DND-41 (cell line): ENCODE data around the gene MED31.

Source experiments
- ATAC-seq: fragments of 200-7000 bp; cut with Tn5 transposase; 3 replicates; pipeline ENCODE4 v1.9.1; 2021; ENCODE audit warnings: low read depth; ENCODE audit not compliant: insufficient read depth
- DNase-seq: peaks from one replicate; pipeline ENCODE4 v3.0.0-alpha.2; 2020
- H2AFZ ChIP-seq: 2 replicates; pipeline ENCODE4 v1.6.0; 2012; ENCODE audit warnings: low read depth, low read length
- H3K27ac ChIP-seq: 2 replicates; pipeline ENCODE4 v1.5.1; 2012; ENCODE audit warnings: low read length, inconsistent platforms
- H3K27me3 ChIP-seq: fragments of 200-600 bp; sonication (generic); 2 replicates; pipeline ENCODE4 v1.6.0; 2012; ENCODE audit warnings: low read length, mild to moderate bottlenecking, inconsistent platforms; ENCODE audit not compliant: insufficient read depth, poor library complexity
- H3K36me3 ChIP-seq: 2 replicates; pipeline ENCODE4 v1.5.1; 2012; ENCODE audit warnings: low read length, inconsistent platforms; ENCODE audit not compliant: insufficient read depth
- H3K4me1 ChIP-seq: 2 replicates; pipeline ENCODE4 v1.5.1; 2012; ENCODE audit warnings: mild to moderate bottlenecking, low read length; ENCODE audit not compliant: insufficient read depth
- H3K4me2 ChIP-seq: 2 replicates; pipeline ENCODE4 v1.6.0; 2012; ENCODE audit warnings: mild to moderate bottlenecking, moderate library complexity, low read length, inconsistent platforms; ENCODE audit not compliant: insufficient read depth
- H3K4me3 ChIP-seq, 2 experiments: fragments of 200-600 bp in 1 of 2; shearing (Covaris generic) in 1 of 2; 2 replicates each; pipeline ENCODE4 v1.5.1; 2012 to 2016; ENCODE audit warnings: inconsistent platforms in 2 of 2, low read length in 2 of 2, mild to moderate bottlenecking in 2 of 2, low read depth in 1 of 2, moderate library complexity in 1 of 2
- H3K79me2 ChIP-seq: 2 replicates; pipeline ENCODE4 v1.6.0; 2012; ENCODE audit warnings: low read length, inconsistent platforms; ENCODE audit not compliant: insufficient read depth
- H3K9ac ChIP-seq: 2 replicates; pipeline ENCODE4 v1.6.0; 2012; ENCODE audit warnings: low read depth, mild to moderate bottlenecking, inconsistent platforms, low read length, moderate library complexity
- H3K9me3 ChIP-seq: 2 replicates; pipeline ENCODE4 v1.5.1; 2012; ENCODE audit warnings: low read length, moderate library complexity, mild to moderate bottlenecking, inconsistent platforms; ENCODE audit not compliant: insufficient read depth, severe bottlenecking
- H4K20me1 ChIP-seq: 2 replicates; pipeline ENCODE4 v1.6.0; 2012; ENCODE audit warnings: low read length; ENCODE audit not compliant: insufficient read depth
- CTCF ChIP-seq: IDR thresholded peaks from 2 replicates; pipeline ENCODE4 v1.5.1; 2012; ENCODE audit warnings: borderline replicate concordance, low read length, moderate library complexity, mild to moderate bottlenecking; ENCODE audit not compliant: poor library complexity, severe bottlenecking; ENCODE audit errors: extremely low read depth
- EZH2 ChIP-seq: IDR thresholded peaks from 3 replicates; pipeline ENCODE4 v1.6.1; 2012; ENCODE audit warnings: borderline replicate concordance, low read depth, mild to moderate bottlenecking, moderate library complexity, low read length, inconsistent platforms; ENCODE audit not compliant: severe bottlenecking

MED31 gene

DNA sequence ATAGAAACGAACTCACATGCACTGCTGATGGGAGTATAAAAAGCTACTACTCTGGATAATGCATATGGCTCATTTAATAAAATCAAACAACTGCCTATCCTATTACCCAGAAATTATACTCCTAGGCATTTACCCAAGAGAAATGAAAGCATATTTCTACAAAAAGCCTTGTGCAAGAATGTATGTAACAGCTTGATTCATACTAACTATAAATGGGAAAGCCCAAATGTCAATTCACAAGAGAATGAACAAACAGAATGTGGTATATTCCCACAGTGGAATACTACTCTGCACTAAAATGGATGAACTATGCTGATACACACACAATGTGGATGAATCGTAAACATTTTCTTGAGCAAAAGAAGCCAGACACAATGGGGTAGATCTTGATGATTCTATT is 49.3 kb downstream of the MED31 start:
- DNase-seq, result no peak
- Histone ChIP-seq H3K79me2 (no peaks in the 10 kb centered on the region), H3K4me2 (no peak overlapping the region), H3K4me3 (no peak overlapping the region), H3K4me1 (no peaks in the 10 kb centered on the region), H2AFZ (no peak overlapping the region), H3K9ac (no peak overlapping the region), H3K36me3 (peaks cover 83% of the 10 kb centered on the region), H3K27ac (no peak overlapping the region), H3K27me3 (no peaks in the 10 kb centered on the region), H4K20me1 (peaks cover 3% of the 10 kb centered on the region; the same call in 1 of the 2 replicates), H3K9me3 (no peaks in the 10 kb centered on the region)
- ATAC-seq, result no peak
- TF ChIP-seq CTCF (no peak), EZH2 (no peak)

DNA sequence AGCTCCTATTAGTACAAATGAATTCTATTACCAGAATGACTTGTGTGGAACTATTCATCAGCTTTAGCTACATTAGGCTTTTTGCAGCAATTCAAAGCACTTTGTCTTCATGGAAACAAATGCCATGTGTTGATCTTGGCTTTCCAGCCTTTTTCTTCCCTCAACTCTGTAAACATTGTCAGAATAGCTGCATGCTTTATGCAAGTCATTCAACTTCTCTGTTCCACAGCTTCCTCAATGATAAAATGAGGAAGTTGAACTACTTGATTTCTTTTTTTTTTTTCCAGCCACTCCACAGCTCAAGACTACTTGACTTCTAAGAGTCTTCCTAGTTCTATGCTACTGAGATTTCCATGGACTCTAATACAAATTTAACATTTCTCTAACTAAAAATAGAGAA is 52.0 kb downstream of the MED31 start:
- Histone ChIP-seq H3K9me3 (no peaks in the 10 kb centered on the region), H3K79me2 (no peaks in the 10 kb centered on the region), H3K27me3 (no peaks in the 10 kb centered on the region), H4K20me1 (no peaks in the 10 kb centered on the region), H3K9ac (no peak overlapping the region), H3K27ac (no peak overlapping the region), H2AFZ (no peak overlapping the region), H3K4me2 (no peak overlapping the region), H3K36me3 (peaks cover 81% of the 10 kb centered on the region), H3K4me3 (no peak overlapping the region), H3K4me1 (no peaks in the 10 kb centered on the region)
- ATAC-seq (no peak), DNase-seq (no peak)
- no peak for TF ChIP-seq CTCF

GRCh38 chr17:6597727-6598126 is 53.7 kb downstream of the MED31 start:
- Histone ChIP-seq H3K4me2 (no peak overlapping the region), H4K20me1 (no peaks in the 10 kb centered on the region), H3K27ac (no peak overlapping the region), H3K4me1 (no peaks in the 10 kb centered on the region), H2AFZ (no peak overlapping the region), H3K36me3 (peaks cover 81% of the 10 kb centered on the region), H3K79me2 (no peaks in the 10 kb centered on the region), H3K9me3 (no peaks in the 10 kb centered on the region), H3K4me3 (no peak overlapping the region), H3K27me3 (no peaks in the 10 kb centered on the region), H3K9ac (no peak overlapping the region)
- TF ChIP-seq EZH2, result no peak
- no peak for TF ChIP-seq CTCF
- ATAC-seq, result no peak
- DNase-seq, result no peak

GRCh38 chr17:6596941-6597340 is 54.5 kb downstream of the MED31 start:
- H3K4me3 ChIP-seq, result no peak overlapping the region
- H3K4me1 ChIP-seq, result no peaks in the 10 kb centered on the region
- ATAC-seq, result no peak
- H3K79me2 ChIP-seq, result no peaks in the 10 kb centered on the region
- H3K4me2 ChIP-seq, result no peak overlapping the region
- no peak overlapping the region for H3K27ac ChIP-seq
- no peak for DNase-seq
- no peaks in the 10 kb centered on the region for H4K20me1 ChIP-seq
- no peaks in the 10 kb centered on the region for H3K9me3 ChIP-seq
- no peak overlapping the region for H2AFZ ChIP-seq
- peaks cover 82% of the 10 kb centered on the region for H3K36me3 ChIP-seq
- no peak for TF ChIP-seq CTCF
- TF ChIP-seq EZH2, result no peak
- no peaks in the 10 kb centered on the region for H3K27me3 ChIP-seq
- no peak overlapping the region for H3K9ac ChIP-seq
